ENCODE data around the gene CUBN.

Gene CUBN

GRCh38 chr10:17128261-17128660 is 1.4 kb downstream of the CUBN start:
- H3K27ac ChIP-seq: no peak overlapping the region
- TF ChIP-seq, protein P1, sequence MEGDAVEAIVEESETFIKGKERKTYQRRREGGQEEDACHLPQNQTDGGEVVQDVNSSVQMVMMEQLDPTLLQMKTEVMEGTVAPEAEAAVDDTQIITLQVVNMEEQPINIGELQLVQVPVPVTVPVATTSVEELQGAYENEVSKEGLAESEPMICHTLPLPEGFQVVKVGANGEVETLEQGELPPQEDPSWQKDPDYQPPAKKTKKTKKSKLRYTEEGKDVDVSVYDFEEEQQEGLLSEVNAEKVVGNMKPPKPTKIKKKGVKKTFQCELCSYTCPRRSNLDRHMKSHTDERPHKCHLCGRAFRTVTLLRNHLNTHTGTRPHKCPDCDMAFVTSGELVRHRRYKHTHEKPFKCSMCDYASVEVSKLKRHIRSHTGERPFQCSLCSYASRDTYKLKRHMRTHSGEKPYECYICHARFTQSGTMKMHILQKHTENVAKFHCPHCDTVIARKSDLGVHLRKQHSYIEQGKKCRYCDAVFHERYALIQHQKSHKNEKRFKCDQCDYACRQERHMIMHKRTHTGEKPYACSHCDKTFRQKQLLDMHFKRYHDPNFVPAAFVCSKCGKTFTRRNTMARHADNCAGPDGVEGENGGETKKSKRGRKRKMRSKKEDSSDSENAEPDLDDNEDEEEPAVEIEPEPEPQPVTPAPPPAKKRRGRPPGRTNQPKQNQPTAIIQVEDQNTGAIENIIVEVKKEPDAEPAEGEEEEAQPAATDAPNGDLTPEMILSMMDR (conservative IDR thresholded peaks at IDR 0.05): no peak
- TF ChIP-seq ZFX (IDR thresholded peaks at IDR 0.05): no peak

GRCh38 chr10:17126327-17126726 is 3.3 kb downstream of the CUBN start:
- no peak overlapping the region for H3K27ac ChIP-seq
- TF ChIP-seq ZFX (IDR thresholded peaks at IDR 0.05): no peak
- TF ChIP-seq, protein P1 (conservative IDR thresholded peaks at IDR 0.05): no peak

GRCh38 chr10:17125206-17125893 is 4.3 kb downstream of the CUBN start:
- H3K27ac ChIP-seq: no peak overlapping the region
- TF ChIP-seq, protein P1 (conservative IDR thresholded peaks at IDR 0.05): no peak

- TF ChIP-seq, protein P1 (conservative IDR thresholded peaks at IDR 0.05): no peak
- TF ChIP-seq ZFX (IDR thresholded peaks at IDR 0.05): no peak
- H3K27ac ChIP-seq: no peak overlapping the region
Measured at GRCh38 chr10:17123961-17124360, 5.7 kb downstream of the CUBN start.

GRCh38 chr10:17122726-17123661 is 6.6 kb downstream of the CUBN start:
- TF ChIP-seq, protein P1 (conservative IDR thresholded peaks at IDR 0.05): no peak
- no peak for TF ChIP-seq ZFX (IDR thresholded peaks at IDR 0.05)
- no peak overlapping the region for H3K27ac ChIP-seq

DNA sequence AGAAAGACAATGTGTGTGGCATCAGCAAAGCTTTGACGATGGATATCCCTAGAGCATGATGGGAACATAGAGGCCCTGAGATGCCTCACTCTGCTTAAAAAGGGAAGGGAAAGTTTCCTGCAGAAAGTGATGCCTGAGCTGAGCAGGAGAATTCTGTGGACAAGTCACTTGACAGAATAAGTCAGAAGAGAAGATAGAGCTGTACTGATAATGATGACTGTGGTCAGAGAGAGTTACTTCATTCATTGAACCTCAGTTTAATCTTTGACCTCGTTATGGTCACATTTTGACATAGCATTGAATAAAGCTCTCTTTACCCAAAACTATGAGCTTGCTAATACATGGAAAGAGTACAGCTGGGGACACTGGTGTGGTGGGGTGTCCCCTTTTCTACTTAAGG is 7.6 kb downstream of the CUBN start:
- H3K27ac ChIP-seq: no peak overlapping the region
- no peak for TF ChIP-seq ZFX (IDR thresholded peaks at IDR 0.05)
- TF ChIP-seq, protein P1 (conservative IDR thresholded peaks at IDR 0.05): no peak

GRCh38 chr10:17120694-17121093 is 8.9 kb downstream of the CUBN start:
- no peak overlapping the region for H3K27ac ChIP-seq
- TF ChIP-seq ZFX (IDR thresholded peaks at IDR 0.05): no peak
- TF ChIP-seq, protein P1 (conservative IDR thresholded peaks at IDR 0.05): no peak
